ENCODE measurements around the gene ATP11B. TPM values are rescaled to one million over a fixed set of nuclear protein-coding genes. Genes with fewer than 3 reads are reported as not detected.

ATP11B gene
- total RNA-seq, 2 donors from 2014 or later = 100 to 129 TPM

- Histone ChIP-seq H3K4me3 (no peak overlapping the region), H3K9me3 (no peaks in the 10 kb centered on the region), H3K4me1 (no peaks in the 10 kb centered on the region), H3K27me3 (no peaks in the 10 kb centered on the region), H3K9ac (ENCODE audit: low read depth in 2 of 2, low read length in 2 of 2) (no peak overlapping the region), H3K36me3 (peaks cover 6% of the 10 kb centered on the region), H3K27ac (no peak overlapping the region)
- no peak for DNase-seq
- intact Hi-C loops (cut with DNase I) = no loop called here
- no peak for TF ChIP-seq CTCF (IDR thresholded peaks at IDR 0.05)
Observed at GRCh38 chr3:182891364-182891763, 98.1 kb downstream of the ATP11B start.

- Histone ChIP-seq H3K9ac (ENCODE audit: low read depth in 2 of 2, low read length in 2 of 2) (no peak overlapping the region), H3K27ac (no peak overlapping the region), H3K9me3 (no peaks in the 10 kb centered on the region), H3K36me3 (no peaks in the 10 kb centered on the region), H3K27me3 (no peaks in the 10 kb centered on the region), H3K4me1 (no peaks in the 10 kb centered on the region), H3K4me3 (no peak overlapping the region)
- intact Hi-C loops (cut with DNase I) = no loop called here
- no peak for DNase-seq
- TF ChIP-seq CTCF (IDR thresholded peaks at IDR 0.05) = no peak
Observed at GRCh38 chr3:182892226-182892625, 98.9 kb downstream of the ATP11B start.

- Histone ChIP-seq H3K4me1 (no peaks in the 10 kb centered on the region), H3K9me3 (no peaks in the 10 kb centered on the region), H3K36me3 (no peaks in the 10 kb centered on the region), H3K27ac (no peak overlapping the region), H3K27me3 (no peaks in the 10 kb centered on the region), H3K9ac (ENCODE audit: low read depth in 2 of 2, low read length in 2 of 2) (no peak overlapping the region), H3K4me3 (no peak overlapping the region)
- DNase-seq = no peak
- intact Hi-C loops (cut with DNase I) = no loop called here
- TF ChIP-seq CTCF (IDR thresholded peaks at IDR 0.05) = no peak
Observed at GRCh38 chr3:182895513-182896112, 102.3 kb downstream of the ATP11B start.

GRCh38 chr3:182896553-182896952 lies 103.2 kb downstream of the ATP11B start:
- no peak for TF ChIP-seq CTCF (IDR thresholded peaks at IDR 0.05)
- H3K9ac ChIP-seq (ENCODE audit: low read depth in 2 of 2, low read length in 2 of 2) = no peak overlapping the region
- H3K4me1 ChIP-seq = no peaks in the 10 kb centered on the region
- intact Hi-C loops (cut with DNase I) = no loop called here
- H3K4me3 ChIP-seq = no peak overlapping the region
- H3K36me3 ChIP-seq = no peaks in the 10 kb centered on the region
- no peak overlapping the region for H3K27ac ChIP-seq
- no peaks in the 10 kb centered on the region for H3K9me3 ChIP-seq
- DNase-seq = no peak
- H3K27me3 ChIP-seq = no peaks in the 10 kb centered on the region

- no peak for DNase-seq
- no peak overlapping the region for H3K4me3 ChIP-seq
- H3K4me1 ChIP-seq = no peaks in the 10 kb centered on the region
- no peak overlapping the region for H3K9ac ChIP-seq (ENCODE audit: low read depth in 2 of 2, low read length in 2 of 2)
- H3K27ac ChIP-seq = no peak overlapping the region
- no peak for TF ChIP-seq CTCF (IDR thresholded peaks at IDR 0.05)
- intact Hi-C loops (cut with DNase I) = no loop called here
- no peaks in the 10 kb centered on the region for H3K9me3 ChIP-seq
- no peaks in the 10 kb centered on the region for H3K27me3 ChIP-seq
- peaks cover 9% of the 10 kb centered on the region for H3K36me3 ChIP-seq
Observed at GRCh38 chr3:182902236-182902635, 108.9 kb downstream of the ATP11B start.
